HL-60 (cell line): ENCODE results near the gene SETD1B.
"Not testable (repeated sequence)": the region's sequence is repeated elsewhere in the genome, so short reads cannot be mapped to it uniquely, and the experiment has no call there.

Source experiments
- DNase-seq, 2 experiments: peaks; one replicate each; pipeline ENCODE4 v3.0.0-alpha.2; 2010 to 2020; ENCODE audit warnings: low read depth in 1 of 2, low spot score in 1 of 2
- H3K27ac ChIP-seq: fragments of 250-450 bp; sonication (Bioruptor Pico); replicated peaks from 2 replicates; pipeline ENCODE4 v1.5.1; 2020; ENCODE audit warnings: mild to moderate bottlenecking, moderate library complexity
- H3K27me3 ChIP-seq: fragments of 250-450 bp; sonication (Bioruptor Pico); 2 replicates; pipeline ENCODE4 v1.5.1; 2021; ENCODE audit warnings: mild to moderate bottlenecking, moderate library complexity; ENCODE audit not compliant: insufficient read depth, poor library complexity, severe bottlenecking
- H3K4me3 ChIP-seq: replicated peaks from 2 replicates; pipeline ENCODE4 v1.5.1; 2011; ENCODE audit warnings: mild to moderate bottlenecking, control low read depth, low read length; ENCODE audit not compliant: insufficient read depth
- CTCF ChIP-seq: IDR thresholded peaks from one replicate; pipeline ENCODE4 v1.5.1; 2011; ENCODE audit warnings: low read length, control low read depth, inconsistent platforms; ENCODE audit not compliant: insufficient read depth
- GABPA ChIP-seq: IDR thresholded peaks from 2 replicates; pipeline ENCODE4 v1.6.1; 2012; ENCODE audit warnings: low read depth
- POLR2AphosphoS5 ChIP-seq: IDR thresholded peaks from 2 replicates; pipeline ENCODE4 v1.6.1; 2012; ENCODE audit warnings: low read depth
- REST ChIP-seq: IDR thresholded peaks from 2 replicates; pipeline ENCODE4 v1.6.1; 2012; ENCODE audit warnings: low read depth; ENCODE audit not compliant: insufficient replicate concordance
- SPI1 ChIP-seq: IDR thresholded peaks from 2 replicates; pipeline ENCODE4 v1.6.1; 2012; ENCODE audit warnings: low read depth, mild to moderate bottlenecking, borderline replicate concordance

SETD1B gene

GRCh38 chr12:121866331-121866730, 62.5 kb downstream of the SETD1B start:
- no peak overlapping the region for H3K4me3 ChIP-seq
- H3K27ac ChIP-seq: no peak overlapping the region
- DNase-seq: no peak
- H3K27me3 ChIP-seq: no peaks in the 10 kb centered on the region
- no peak for TF ChIP-seq REST
- TF ChIP-seq GABPA: no peak
- no peak for TF ChIP-seq CTCF
- no peak for TF ChIP-seq SPI1
- no peak for TF ChIP-seq POLR2AphosphoS5

GRCh38 chr12:121869229-121869628, 65.4 kb downstream of the SETD1B start:
- H3K27ac ChIP-seq, DNase-seq, H3K4me3 ChIP-seq, H3K27me3 ChIP-seq: not testable (repeated sequence)

GRCh38 chr12:121871467-121871866, 67.7 kb downstream of the SETD1B start:
- H3K27me3 ChIP-seq: no peaks in the 10 kb centered on the region
- no peak overlapping the region for H3K4me3 ChIP-seq
- no peak for TF ChIP-seq REST
- TF ChIP-seq GABPA: no peak
- no peak for TF ChIP-seq POLR2AphosphoS5
- TF ChIP-seq CTCF: no peak
- TF ChIP-seq SPI1: no peak
- DNase-seq: no peak
- H3K27ac ChIP-seq: no peak overlapping the region

- no peak overlapping the region for H3K4me3 ChIP-seq
- DNase-seq: no peak
- H3K27me3 ChIP-seq: no peaks in the 10 kb centered on the region
- TF ChIP-seq GABPA: no peak
- no peak for TF ChIP-seq REST
- TF ChIP-seq SPI1: no peak
- no peak for TF ChIP-seq POLR2AphosphoS5
- no peak for TF ChIP-seq CTCF
- no peak overlapping the region for H3K27ac ChIP-seq
Measured at GRCh38 chr12:121872546-121873215, 68.9 kb downstream of the SETD1B start.
